ENCODE data around the gene TSPAN19.

Gene TSPAN19

GRCh38 chr12:85057370-85057963, 21.4 kb upstream of the TSPAN19 start:
- H3K4me1 ChIP-seq (ENCODE audit: control insufficient read depth, insufficient read depth, low read length): no peaks in the 10 kb centered on the region
- no peak for TF ChIP-seq ZNF585B (tag by site-specific recombination; IDR thresholded peaks at IDR 0.05)
- TF ChIP-seq ZNF654 (tag by site-specific recombination; IDR thresholded peaks at IDR 0.05; ENCODE audit: low read depth): peak; percentile 73
- CTCF ChIA-PET: interaction anchor here (0.6 to 4.2 kb wide), 26 partner anchors 9 to 1623 kb away, joined by 3 to 26 read pairs (median 4); no protein-coding TSS in a partner anchor
- POLR2A ChIA-PET: no interaction called here
- H3K36me3 ChIP-seq (ENCODE audit: control insufficient read depth in 2 of 2, insufficient read depth in 1 of 2, low read length in 2 of 2): no peaks in the 10 kb centered on the region
- no peaks in the 10 kb centered on the region for H3K9me3 ChIP-seq (ENCODE audit: control insufficient read depth, insufficient read depth, low read depth, low read length)
- H3K27ac ChIP-seq (ENCODE audit: extremely low read depth, low read depth, low read length): no peak overlapping the region
- no peak overlapping the region for H3K4me3 ChIP-seq (ENCODE audit: low read depth, low read length)

- ChIA-PET POLR2A (no interaction called here), CTCF (interaction anchor here (1.9 kb wide), 1 partner anchor 14 kb away, joined by 9 read pairs; no protein-coding TSS in a partner anchor)
- TF ChIP-seq ZNF837 (tag by site-specific recombination; IDR thresholded peaks at IDR 0.05): no peak
- peak; percentile 58; the same call in 1 of the 2 replicates for TF ChIP-seq ATF2 (tag by site-specific recombination; IDR thresholded peaks at IDR 0.05; ENCODE audit: low read depth)
- Histone ChIP-seq H3K36me3 (ENCODE audit: control insufficient read depth in 2 of 2, insufficient read depth in 1 of 2, low read length in 2 of 2) (no peaks in the 10 kb centered on the region), H3K4me1 (ENCODE audit: control insufficient read depth, insufficient read depth, low read length) (no peaks in the 10 kb centered on the region), H3K4me3 (ENCODE audit: low read depth, low read length) (no peak overlapping the region), H3K27ac (ENCODE audit: extremely low read depth, low read depth, low read length) (no peak overlapping the region), H3K9me3 (ENCODE audit: control insufficient read depth, insufficient read depth, low read depth, low read length) (no peaks in the 10 kb centered on the region)
These were observed 7.8 kb upstream of the TSPAN19 start for GRCh38 chr12:85043829-85044228.

GRCh38 chr12:85041395-85041794, 5.3 kb upstream of the TSPAN19 start:
- no peaks in the 10 kb centered on the region for H3K36me3 ChIP-seq (ENCODE audit: control insufficient read depth in 2 of 2, insufficient read depth in 1 of 2, low read length in 2 of 2)
- no peaks in the 10 kb centered on the region for H3K4me1 ChIP-seq (ENCODE audit: control insufficient read depth, insufficient read depth, low read length)
- H3K4me3 ChIP-seq (ENCODE audit: low read depth, low read length): no peak overlapping the region
- TF ChIP-seq ZNF777 (tag by site-specific recombination; IDR thresholded peaks at IDR 0.05; ENCODE audit: borderline replicate concordance) (no peak), ZBTB1 (tag by site-specific recombination; IDR thresholded peaks at IDR 0.05) (no peak), REPIN1 (tag by site-specific recombination; IDR thresholded peaks at IDR 0.05; ENCODE audit: low read depth) (no peak), KLF8 (tag by site-specific recombination; IDR thresholded peaks at IDR 0.05) (no peak), ZNF785 (tag by site-specific recombination; IDR thresholded peaks at IDR 0.05) (no peak), ZNF645 (tag by site-specific recombination; IDR thresholded peaks at IDR 0.05) (no peak), ZNF658 (tag by site-specific recombination; IDR thresholded peaks at IDR 0.05) (no peak), ZNF24 (tag by site-specific recombination; IDR thresholded peaks at IDR 0.05) (no peak), ZNF202 (tag by site-specific recombination; IDR thresholded peaks at IDR 0.05; ENCODE audit: borderline replicate concordance) (no peak), ZNF132 (tag by site-specific recombination; IDR thresholded peaks at IDR 0.05; ENCODE audit: borderline replicate concordance) (no peak), OSR2 (tag by site-specific recombination; IDR thresholded peaks at IDR 0.05) (no peak), OVOL3 (tag by site-specific recombination; IDR thresholded peaks at IDR 0.05) (no peak), ZNF274 (IDR thresholded peaks at IDR 0.05; ENCODE audit: low read length) (no peak), ZNF274 (tag by site-specific recombination; IDR thresholded peaks at IDR 0.05; ENCODE audit: borderline replicate concordance) (no peak)
- TF ChIP-seq, protein P1, sequence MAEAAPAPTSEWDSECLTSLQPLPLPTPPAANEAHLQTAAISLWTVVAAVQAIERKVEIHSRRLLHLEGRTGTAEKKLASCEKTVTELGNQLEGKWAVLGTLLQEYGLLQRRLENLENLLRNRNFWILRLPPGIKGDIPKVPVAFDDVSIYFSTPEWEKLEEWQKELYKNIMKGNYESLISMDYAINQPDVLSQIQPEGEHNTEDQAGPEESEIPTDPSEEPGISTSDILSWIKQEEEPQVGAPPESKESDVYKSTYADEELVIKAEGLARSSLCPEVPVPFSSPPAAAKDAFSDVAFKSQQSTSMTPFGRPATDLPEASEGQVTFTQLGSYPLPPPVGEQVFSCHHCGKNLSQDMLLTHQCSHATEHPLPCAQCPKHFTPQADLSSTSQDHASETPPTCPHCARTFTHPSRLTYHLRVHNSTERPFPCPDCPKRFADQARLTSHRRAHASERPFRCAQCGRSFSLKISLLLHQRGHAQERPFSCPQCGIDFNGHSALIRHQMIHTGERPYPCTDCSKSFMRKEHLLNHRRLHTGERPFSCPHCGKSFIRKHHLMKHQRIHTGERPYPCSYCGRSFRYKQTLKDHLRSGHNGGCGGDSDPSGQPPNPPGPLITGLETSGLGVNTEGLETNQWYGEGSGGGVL (tag by site-specific recombination; IDR thresholded peaks at IDR 0.05): no peak
- TF ChIP-seq, protein P2, sequence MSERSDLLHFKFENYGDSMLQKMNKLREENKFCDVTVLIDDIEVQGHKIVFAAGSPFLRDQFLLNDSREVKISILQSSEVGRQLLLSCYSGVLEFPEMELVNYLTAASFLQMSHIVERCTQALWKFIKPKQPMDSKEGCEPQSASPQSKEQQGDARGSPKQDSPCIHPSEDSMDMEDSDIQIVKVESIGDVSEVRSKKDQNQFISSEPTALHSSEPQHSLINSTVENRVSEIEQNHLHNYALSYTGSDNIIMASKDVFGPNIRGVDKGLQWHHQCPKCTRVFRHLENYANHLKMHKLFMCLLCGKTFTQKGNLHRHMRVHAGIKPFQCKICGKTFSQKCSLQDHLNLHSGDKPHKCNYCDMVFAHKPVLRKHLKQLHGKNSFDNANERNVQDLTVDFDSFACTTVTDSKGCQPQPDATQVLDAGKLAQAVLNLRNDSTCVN (tag by site-specific recombination; optimal IDR thresholded peaks at IDR 0.05): no peak
- H3K27ac ChIP-seq (ENCODE audit: extremely low read depth, low read depth, low read length): no peak overlapping the region
- POLR2A ChIA-PET: no interaction called here
- H3K9me3 ChIP-seq (ENCODE audit: control insufficient read depth, insufficient read depth, low read depth, low read length): no peaks in the 10 kb centered on the region
- CTCF ChIA-PET: interaction anchor here (0.7 kb wide), 1 partner anchor 478 kb away, joined by 3 read pairs; no protein-coding TSS in a partner anchor
